Caki2 (cell line): Measurements from ENCODE around the gene LY86. TPM values are rescaled to one million over a fixed set of nuclear protein-coding genes. Genes with fewer than 3 reads are reported as not detected.

ENCODE experiments used
- DNase-seq: peaks from one replicate; pipeline ENCODE4 v3.0.0-alpha.2; 2015; ENCODE audit warnings: low read depth
- in situ Hi-C: cut with HindIII; loops from 2 replicates; pipeline ENCODE4 v1.10.0; 2016; ENCODE audit warnings: low sequenced_read_pairs, low pct_unique_long_range_greater_than_20kb, mixed read lengths
- total RNA-seq: library from RNA; depleted of rRNA; stranded (reverse); fragments of >200 nt; shearing (Covaris generic); gene quantifications from 2 replicates; pipeline ENCODE4 v1.2.3, GENCODE V29; 2014; ENCODE audit warnings: low replicate concordance; rRNA removed

Gene LY86
- total RNA-seq, result not detected in 2 replicates

DNA sequence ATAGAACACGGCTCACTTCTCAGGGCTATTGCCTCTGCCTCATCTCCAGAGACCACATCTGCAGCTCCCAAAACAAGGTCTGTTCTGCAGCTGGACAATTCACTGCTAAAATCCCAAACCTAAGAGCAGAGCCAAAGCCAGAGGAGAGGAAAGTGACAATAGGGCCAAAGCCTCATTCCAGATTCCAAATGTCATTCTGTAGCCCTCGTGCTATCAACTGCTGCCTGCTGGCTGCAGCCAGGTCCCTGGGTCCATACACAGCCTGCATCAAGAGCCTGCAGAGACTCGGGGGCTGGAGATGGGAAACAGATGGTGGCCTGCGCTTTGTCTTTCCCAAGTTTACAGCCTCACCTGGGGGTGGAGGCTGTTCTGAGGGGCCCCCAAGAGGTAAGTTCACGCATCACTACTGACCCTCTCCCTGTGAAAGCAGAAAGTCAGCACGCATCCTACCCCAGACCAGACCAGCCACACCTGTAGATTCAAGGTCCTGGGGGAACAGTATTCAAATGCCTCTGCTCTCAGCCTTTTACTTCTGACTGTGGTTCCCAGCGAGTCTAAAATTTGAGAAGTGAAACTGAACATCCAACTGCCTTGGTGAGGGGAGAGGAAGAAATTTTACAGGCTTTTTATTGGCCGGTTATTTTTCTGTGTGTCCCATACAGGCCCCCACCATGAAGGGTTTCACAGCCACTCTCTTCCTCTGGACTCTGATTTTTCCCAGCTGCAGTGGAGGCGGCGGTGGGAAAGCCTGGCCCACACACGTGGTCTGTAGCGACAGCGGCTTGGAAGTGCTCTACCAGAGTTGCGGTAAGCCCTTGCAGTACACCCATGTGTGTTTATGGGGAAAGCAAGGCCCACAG, at the start of gene LY86:
LY86 (plus strand) TSS at position 657 of the 860 bp plus-strand sequence; CDS start at position 672, 15 bp downstream.
- DNase-seq, result no peak
- in situ Hi-C loops, result no loop called here

- in situ Hi-C loops, result no loop called here
Measured at GRCh38 chr6:6539036-6539435, 49.5 kb upstream of the LY86 start.

DNA sequence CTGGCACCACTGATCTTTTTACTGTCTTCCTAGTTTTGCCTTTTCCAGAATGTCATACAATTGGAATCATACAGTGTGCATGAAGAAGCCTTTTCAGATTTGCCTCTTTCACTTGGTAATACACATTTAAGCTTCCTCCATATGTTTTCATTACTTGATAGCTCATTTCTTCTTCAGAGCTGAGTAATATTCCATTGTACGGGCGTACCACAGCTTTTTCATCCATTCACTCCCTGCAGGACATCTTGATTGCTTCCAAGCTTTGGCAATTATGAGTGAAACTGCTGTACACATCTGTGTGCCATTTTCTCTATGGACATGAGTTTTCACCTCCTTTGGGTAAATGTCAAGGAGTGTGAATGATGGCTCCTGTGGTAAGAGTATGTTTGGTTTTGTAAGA, 46.2 kb upstream of the LY86 start:
- in situ Hi-C loops, result no loop called here
- DNase-seq, result no peak

More at GRCh38 chr6:6539036-6539435, 49.5 kb upstream of the LY86 start:
- DNase-seq, result no peak

GRCh38 chr6:6543181-6543879, 45.2 kb upstream of the LY86 start:
- no peak for DNase-seq
- in situ Hi-C loops, result no loop called here

DNA sequence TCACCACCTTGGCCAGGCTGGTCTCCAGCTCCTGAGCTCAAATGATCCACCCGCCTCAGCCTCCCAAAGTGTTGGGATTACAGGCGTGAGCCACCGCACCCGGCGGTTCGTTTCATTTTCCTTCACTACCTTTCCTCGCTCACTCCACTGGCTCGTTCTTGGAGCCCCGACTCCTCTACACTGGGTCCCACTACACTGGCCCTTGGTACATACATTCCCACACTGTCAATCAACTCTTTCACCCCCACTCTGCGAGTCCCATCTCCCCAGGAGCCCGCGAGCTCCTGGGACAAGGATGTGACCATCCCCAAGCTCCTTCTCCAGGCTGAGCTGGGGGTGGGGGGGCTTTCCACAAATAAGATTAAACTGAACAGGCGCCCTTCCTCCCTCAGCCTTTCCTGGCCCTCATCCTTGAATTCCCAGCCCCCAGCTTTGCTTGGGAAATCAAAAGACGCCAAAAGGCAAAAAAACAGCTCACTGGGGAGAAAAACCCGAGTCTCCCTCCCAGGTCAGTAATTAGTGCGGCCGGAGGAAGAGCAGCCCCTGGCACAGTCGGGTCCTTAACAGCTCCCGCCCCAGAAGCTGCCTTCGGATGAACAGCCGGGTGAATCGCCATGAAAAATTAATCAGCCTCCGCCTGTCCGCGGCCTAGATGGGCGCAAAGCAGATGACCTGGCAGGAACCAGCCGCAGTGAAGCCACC, 42.8 kb upstream of the LY86 start:
- in situ Hi-C loops, result no loop called here
- no peak for DNase-seq

- in situ Hi-C loops, result no loop called here
- no peak for DNase-seq
Measured at GRCh38 chr6:6546318-6547109, 42.0 kb upstream of the LY86 start.

DNA sequence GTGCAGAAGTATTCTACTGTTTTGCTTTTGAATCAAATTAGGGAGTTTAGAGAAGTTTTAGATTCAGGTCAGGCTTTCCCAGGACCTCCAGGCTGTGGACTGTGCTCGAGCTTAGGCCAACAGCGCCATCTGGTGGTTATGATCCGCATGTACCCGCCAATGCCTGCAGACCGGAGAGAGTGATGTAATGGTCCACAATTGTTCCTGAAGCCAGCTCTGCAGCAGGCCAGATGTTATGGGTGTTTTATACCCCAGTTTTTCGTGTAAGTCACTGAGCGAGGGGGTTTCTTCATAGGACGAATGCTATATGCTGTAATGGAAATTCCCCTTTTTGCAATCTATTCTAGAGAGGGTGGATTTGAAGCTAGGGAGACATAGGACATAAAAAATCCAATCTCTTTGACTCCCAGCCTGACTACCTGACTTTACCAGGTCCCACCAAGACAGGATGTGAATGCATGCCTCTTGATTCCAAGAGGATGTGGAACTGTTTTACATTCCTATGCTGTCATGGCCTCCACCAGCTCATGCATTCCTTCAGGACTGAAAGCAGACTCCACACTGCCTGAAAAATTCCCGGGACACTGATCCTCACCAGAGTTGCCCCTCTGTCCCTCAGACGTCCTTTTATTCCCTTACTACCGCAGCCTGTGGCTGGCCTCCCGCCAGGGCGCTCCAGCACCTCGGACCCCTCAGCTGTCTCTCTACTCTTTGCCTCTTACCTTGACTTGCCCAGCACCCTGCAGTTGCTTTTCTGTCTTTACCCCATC, 41.2 kb upstream of the LY86 start:
- in situ Hi-C loops, result no loop called here
- peak; percentile 65 for DNase-seq

- no peak for DNase-seq
Measured at GRCh38 chr6:6556161-6556737, 32.3 kb upstream of the LY86 start.

DNA sequence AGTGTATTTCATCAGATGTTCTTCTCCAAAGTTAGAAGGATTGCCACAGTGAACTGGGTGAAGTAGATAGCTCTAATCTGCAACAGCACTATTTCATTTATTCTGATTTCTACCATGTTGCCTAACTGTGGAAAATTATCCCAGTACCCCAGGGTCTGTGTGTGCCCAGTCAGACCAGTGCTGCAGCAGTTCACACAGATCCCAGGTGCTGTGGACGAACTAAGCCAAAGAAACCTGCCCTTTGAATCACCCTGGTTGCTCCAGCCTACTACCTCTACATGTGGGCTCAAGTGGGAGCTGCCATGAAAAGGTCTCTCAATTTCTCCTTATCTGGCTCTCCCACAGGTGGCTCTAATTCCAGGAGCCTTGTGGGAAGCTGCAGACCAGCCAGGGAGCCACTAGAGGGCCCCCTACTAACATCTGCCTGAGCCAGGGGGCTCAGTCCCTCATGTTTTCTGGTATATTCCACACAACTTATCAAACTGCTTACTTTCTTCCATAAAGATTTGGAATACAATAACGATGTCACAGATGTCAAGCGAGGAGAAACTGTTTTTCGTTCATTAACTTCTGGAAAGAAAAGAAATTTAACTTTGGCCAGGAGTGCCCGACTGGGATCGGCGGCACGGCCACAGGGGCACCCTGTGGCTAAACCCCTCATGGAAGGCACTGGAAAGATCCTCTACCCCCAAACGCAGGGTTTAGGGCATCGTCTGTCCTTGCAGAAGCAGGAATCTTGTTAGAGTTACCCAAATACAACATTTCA, 31.6 kb upstream of the LY86 start:
- peak; percentile 39 for DNase-seq
- in situ Hi-C loops, result no loop called here

More at GRCh38 chr6:6556161-6556737, 32.3 kb upstream of the LY86 start:
- in situ Hi-C loops, result no loop called here

DNA sequence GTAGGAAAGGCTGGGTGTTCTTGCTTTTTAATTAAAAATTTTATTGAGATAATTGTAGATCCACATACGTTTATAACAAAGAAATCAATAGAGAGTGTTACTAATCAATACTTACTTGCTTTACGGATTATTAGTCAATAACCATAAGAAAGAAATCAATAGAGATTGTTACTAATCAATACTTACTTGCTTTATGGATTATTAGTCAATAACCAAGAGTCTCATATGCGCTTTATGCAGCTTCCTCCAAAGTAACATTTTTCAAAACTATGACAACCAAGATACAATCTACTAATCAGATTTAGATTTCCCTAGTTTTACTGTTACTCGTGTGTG, 31.0 kb upstream of the LY86 start:
- in situ Hi-C loops, result no loop called here
- DNase-seq, result no peak

DNA sequence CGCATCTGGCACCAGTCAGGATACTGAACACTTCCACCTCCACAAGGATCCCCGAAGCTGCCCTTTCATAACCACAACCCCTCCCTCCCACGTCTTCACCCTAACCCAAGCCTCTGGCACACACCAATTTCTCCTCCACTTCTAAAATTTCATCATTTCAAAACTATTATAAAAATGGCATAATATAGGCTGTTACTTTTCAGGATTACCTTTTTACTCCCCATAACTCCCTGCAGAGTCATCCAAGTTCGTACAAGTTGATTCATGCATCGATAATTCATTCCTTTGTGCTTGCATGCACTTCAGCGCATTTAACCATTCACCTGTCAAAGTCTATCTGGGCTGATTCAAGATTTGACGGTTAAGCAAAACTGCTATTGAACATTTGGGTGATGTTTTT, 30.6 kb upstream of the LY86 start:
- in situ Hi-C loops, result no loop called here
- no peak for DNase-seq

GRCh38 chr6:6559994-6560570, 28.4 kb upstream of the LY86 start:
- no peak for DNase-seq
- in situ Hi-C loops, result no loop called here

DNA sequence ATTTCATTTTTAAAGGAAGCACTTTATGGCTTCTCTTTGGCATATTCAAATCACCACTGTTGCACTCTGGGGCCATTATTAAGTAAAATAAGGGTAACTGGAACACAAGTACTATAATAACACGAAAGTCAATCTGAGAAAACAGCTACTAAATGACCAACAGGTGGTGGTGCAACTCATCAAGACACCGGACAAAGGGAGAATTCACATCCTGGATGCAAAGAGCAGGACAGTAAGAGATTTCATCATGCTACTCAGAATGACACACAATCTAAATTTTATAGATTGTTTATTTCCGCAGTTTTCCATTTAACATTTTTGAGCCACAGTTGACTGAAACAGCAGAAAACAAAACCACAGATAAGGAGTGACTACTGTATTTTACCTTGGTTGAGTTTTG, 27.6 kb upstream of the LY86 start:
- in situ Hi-C loops, result no loop called here
- DNase-seq, result peak; percentile 10

DNA sequence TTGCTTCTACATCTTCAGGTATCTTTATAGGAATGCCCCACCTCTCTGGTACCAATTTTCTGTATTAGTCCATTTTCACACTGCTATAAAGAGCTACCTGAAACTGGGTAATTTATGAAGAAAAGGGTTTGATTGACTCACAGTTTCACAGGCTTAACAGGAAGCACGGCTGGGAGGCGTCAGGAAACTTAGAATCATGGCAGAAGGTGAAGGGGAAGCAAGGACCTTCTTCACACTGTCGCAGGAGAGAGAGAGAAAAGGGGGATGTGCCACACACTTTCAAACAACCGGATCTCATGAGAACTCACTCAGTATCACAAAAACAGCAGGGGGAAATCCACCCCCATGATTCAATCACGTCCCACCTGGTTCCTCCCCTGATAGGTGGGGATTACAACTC, 24.4 kb upstream of the LY86 start:
- in situ Hi-C loops, result no loop called here
- DNase-seq, result no peak

DNA sequence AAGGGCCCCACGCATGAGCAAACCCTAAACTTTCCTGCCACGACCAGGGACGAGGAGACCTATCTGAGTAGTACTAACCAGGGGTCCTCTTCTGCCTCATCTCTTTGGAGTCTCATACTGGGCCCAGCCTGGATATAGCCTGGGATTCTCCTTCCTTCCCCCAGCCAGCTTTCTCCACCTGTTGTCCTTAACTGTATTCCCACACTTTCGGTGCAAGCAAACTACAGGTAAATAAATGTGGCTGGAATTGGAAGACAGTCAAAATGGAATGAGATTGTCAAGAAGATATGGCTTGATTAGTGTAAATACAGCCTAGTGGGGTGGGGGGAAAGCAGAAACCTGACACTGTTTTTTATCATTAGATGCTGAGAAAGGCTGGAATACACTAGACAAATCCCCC, 23.5 kb upstream of the LY86 start:
- in situ Hi-C loops, result no loop called here
- no peak for DNase-seq

GRCh38 chr6:6565488-6565887, 23.0 kb upstream of the LY86 start:
- in situ Hi-C loops, result no loop called here

More at GRCh38 chr6:6565488-6565887, 23.0 kb upstream of the LY86 start:
- no peak for DNase-seq
